Esophagus muscularis mucosa (tissue), 3 donors: ENCODE measurements around the gene PPCS.

ENCODE experiments used
- CTCF ChIP-seq, 3 experiments: fragments of 200-600 bp in 2 of 3; fragments of 450-650 bp in 1 of 3; sonication (generic) in 2 of 3; IDR thresholded peaks; one replicate each; pipeline ENCODE4 v1.5.1; 2017 to 2019; ENCODE audit warnings: antibody characterized with exemption in 3 of 3, mild to moderate bottlenecking in 2 of 3, moderate library complexity in 1 of 3
- POLR2A ChIP-seq: fragments of 450-650 bp; IDR thresholded peaks from one replicate; pipeline ENCODE4 v1.6.1; 2017; ENCODE audit warnings: antibody characterized with exemption, moderate library complexity, mild to moderate bottlenecking, low read depth
- POLR2AphosphoS5 ChIP-seq, 2 donors: sonication (generic); formaldehyde crosslinking; IDR thresholded peaks; one replicate each; pipeline ENCODE4 v1.6.1; 2017; ENCODE audit warnings: antibody characterized with exemption in 2 of 2

GRCh38 chr1:42476605-42477004, 20.3 kb downstream of the PPCS start:
- TF ChIP-seq CTCF (IDR thresholded peaks at IDR 0.05): no peak
- no peak for TF ChIP-seq POLR2A
- no peak for TF ChIP-seq POLR2AphosphoS5 (IDR thresholded peaks at IDR 0.05)
